ENCODE data around the gene GDE1. TPM values are rescaled to one million over a fixed set of nuclear protein-coding genes. Genes with fewer than 3 reads are reported as not detected.

Gene GDE1
- total and polyA plus RNA-seq, 2 of the 4 experiments (the other 2 are of a cell fraction), result 50.1 to 62.4 TPM

- Histone ChIP-seq H3K27ac (ENCODE audit: insufficient read depth, low read length) (no peak overlapping the region), H3K4me1 (ENCODE audit: control insufficient read depth, insufficient read depth, low read length) (no peaks in the 10 kb centered on the region), H2AK9ac (replicated peaks; ENCODE audit: low read depth, low read length, poor library complexity) (no peak overlapping the region), H3K14ac (replicated peaks; ENCODE audit: low read depth, low read length) (no peak overlapping the region), H4K5ac (ENCODE audit: low read depth, low read length) (no peak overlapping the region), H2BK15ac (ENCODE audit: low read depth, low read length) (no peak overlapping the region), H2AK5ac (ENCODE audit: low read depth, low read length) (no peak overlapping the region), H3K4ac (ENCODE audit: low read depth, low read length) (no peak overlapping the region), H3K9me3 (ENCODE audit: control insufficient read depth, insufficient read depth, low read length) (no peaks in the 10 kb centered on the region), H2AFZ (replicated peaks; ENCODE audit: low read length, poor library complexity) (no peak overlapping the region), H3K18ac (ENCODE audit: low read depth, low read length) (no peak overlapping the region), H2BK20ac (ENCODE audit: low read depth, low read length) (no peak overlapping the region), H3K23ac (ENCODE audit: low read depth, low read length) (no peak overlapping the region), H4K8ac (ENCODE audit: low read depth in 2 of 2, low read length in 2 of 2) (no peak overlapping the region), H4K91ac (ENCODE audit: insufficient read depth, low read depth, low read length) (no peak overlapping the region), H3K27me3 (ENCODE audit: control insufficient read depth, insufficient read depth, low read length) (no peaks in the 10 kb centered on the region), H4K20me1 (ENCODE audit: insufficient read depth, low read length) (no peaks in the 10 kb centered on the region), H3K56ac (ENCODE audit: extremely low read depth, insufficient read depth, low read length) (no peak overlapping the region), H3K4me2 (ENCODE audit: low read depth, low read length) (no peak overlapping the region), H3K4me3 (ENCODE audit: insufficient read depth, low read depth, low read length) (no peak overlapping the region), H3K36me3 (ENCODE audit: control insufficient read depth, insufficient read depth, low read length) (peaks cover 25% of the 10 kb centered on the region), H3K79me1 (ENCODE audit: low read depth in 1 of 2, low read length in 2 of 2) (no peaks in the 10 kb centered on the region), H3K9me1 (ENCODE audit: insufficient read depth, low read length) (no peaks in the 10 kb centered on the region), H2BK120ac (ENCODE audit: low read depth, low read length) (no peak overlapping the region), H3K9ac (ENCODE audit: low read depth, low read length) (no peak overlapping the region), H2BK5ac (ENCODE audit: low read depth, low read length, poor library complexity, severe bottlenecking) (no peak overlapping the region)
- ATAC-seq (ENCODE audit: low read depth), result no peak
- BruUV-seq (replicated peaks), result no TSS peak
- intact Hi-C loops (cut with micrococcal nuclease) (no loop called here), in situ Hi-C loops (cut with MboI; ENCODE audit: low sequenced_read_pairs) (no loop called here), dilution Hi-C loops (cut with HindIII; ENCODE audit: low sequenced_read_pairs, unreplicated experiment) (no loop called here)
- TF ChIP-seq BHLHE40 (IDR thresholded peaks at IDR 0.05; ENCODE audit: low read depth, low read length), result no peak
- TF ChIP-seq ELK1 (IDR thresholded peaks at IDR 0.05; ENCODE audit: borderline replicate concordance, low read depth, low read length), result no peak
- TF ChIP-seq CTCF (conservative IDR thresholded peaks at IDR 0.05; ENCODE audit: low read depth, low read length), result no peak
- TF ChIP-seq MXI1 (IDR thresholded peaks at IDR 0.05; ENCODE audit: borderline replicate concordance, low read depth, low read length), result no peak
- no peak for TF ChIP-seq MAFK (IDR thresholded peaks at IDR 0.05; ENCODE audit: low read depth, low read length)
- TF ChIP-seq MAZ (IDR thresholded peaks at IDR 0.05; ENCODE audit: borderline replicate concordance, low read depth, low read length), result no peak
- TF ChIP-seq FOS (IDR thresholded peaks at IDR 0.05; ENCODE audit: low read depth, low read length), result no peak
- no peak for TF ChIP-seq RCOR1 (IDR thresholded peaks at IDR 0.05; ENCODE audit: insufficient replicate concordance, low read length)
- no peak for TF ChIP-seq CHD1 (IDR thresholded peaks at IDR 0.05; ENCODE audit: low read depth, low read length)
- no peak for TF ChIP-seq SMC3 (IDR thresholded peaks at IDR 0.05; ENCODE audit: low read depth, low read length)
- no peak for TF ChIP-seq RFX5 (IDR thresholded peaks at IDR 0.05; ENCODE audit: low read depth, low read length)
- TF ChIP-seq USF2 (IDR thresholded peaks at IDR 0.05; ENCODE audit: low read depth, low read length), result no peak
- TF ChIP-seq POLR2A (IDR thresholded peaks at IDR 0.05; ENCODE audit: low read depth, low read length), result no peak
- TF ChIP-seq NFE2L2 (IDR thresholded peaks at IDR 0.05; ENCODE audit: low read depth, low read length), result no peak
- TF ChIP-seq CEBPB (IDR thresholded peaks at IDR 0.05; ENCODE audit: low read depth, low read length), result no peak
- no peak for TF ChIP-seq RAD21 (IDR thresholded peaks at IDR 0.05; ENCODE audit: low read length)
- ChIA-PET CTCF (interaction anchor here (0.6 kb wide), 1 partner anchor 19 kb away, joined by 3 read pairs; no protein-coding TSS in a partner anchor), POLR2A (ENCODE audit: unreplicated experiment) (no interaction called here)
- no peak for DNase-seq
- WGBS, 2 experiments (ENCODE audit: extremely low coverage in 2 of 2, insufficient read length in 1 of 2), result no CpG with 5 or more reads among the region's 5 CpGs
Measured at GRCh38 chr16:19499006-19499405, 22.9 kb downstream of the GDE1 start.

All from IMR-90 (cell line).